DLD1 (cell line): ENCODE measurements around the gene PRPF31.
"Not testable (repeated sequence)": the region's sequence is repeated elsewhere in the genome, so short reads cannot be mapped to it uniquely, and the experiment has no call there.

Experiments
- in situ Hi-C: cut with HindIII; loops from 2 replicates; pipeline ENCODE4 v1.10.0; 2017; ENCODE audit warnings: low sequenced_read_pairs

Gene PRPF31, protein sequence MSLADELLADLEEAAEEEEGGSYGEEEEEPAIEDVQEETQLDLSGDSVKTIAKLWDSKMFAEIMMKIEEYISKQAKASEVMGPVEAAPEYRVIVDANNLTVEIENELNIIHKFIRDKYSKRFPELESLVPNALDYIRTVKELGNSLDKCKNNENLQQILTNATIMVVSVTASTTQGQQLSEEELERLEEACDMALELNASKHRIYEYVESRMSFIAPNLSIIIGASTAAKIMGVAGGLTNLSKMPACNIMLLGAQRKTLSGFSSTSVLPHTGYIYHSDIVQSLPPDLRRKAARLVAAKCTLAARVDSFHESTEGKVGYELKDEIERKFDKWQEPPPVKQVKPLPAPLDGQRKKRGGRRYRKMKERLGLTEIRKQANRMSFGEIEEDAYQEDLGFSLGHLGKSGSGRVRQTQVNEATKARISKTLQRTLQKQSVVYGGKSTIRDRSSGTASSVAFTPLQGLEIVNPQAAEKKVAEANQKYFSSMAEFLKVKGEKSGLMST

GRCh38 chr19:54115109-54116063 lies at the start of gene PRPF31, which contains the start of gene TFPT:
PRPF31 (plus strand) TSS chr19:54115754; CDS start chr19:54118279, 2,525 bp downstream.
TFPT (minus strand) TSS chr19:54115657; CDS start chr19:54115269, 388 bp downstream.
- in situ Hi-C loops, result no loop called here

- in situ Hi-C loops, result no loop called here
Observed at GRCh38 chr19:54069470-54069869, 46.1 kb upstream of the PRPF31 start.

DNA sequence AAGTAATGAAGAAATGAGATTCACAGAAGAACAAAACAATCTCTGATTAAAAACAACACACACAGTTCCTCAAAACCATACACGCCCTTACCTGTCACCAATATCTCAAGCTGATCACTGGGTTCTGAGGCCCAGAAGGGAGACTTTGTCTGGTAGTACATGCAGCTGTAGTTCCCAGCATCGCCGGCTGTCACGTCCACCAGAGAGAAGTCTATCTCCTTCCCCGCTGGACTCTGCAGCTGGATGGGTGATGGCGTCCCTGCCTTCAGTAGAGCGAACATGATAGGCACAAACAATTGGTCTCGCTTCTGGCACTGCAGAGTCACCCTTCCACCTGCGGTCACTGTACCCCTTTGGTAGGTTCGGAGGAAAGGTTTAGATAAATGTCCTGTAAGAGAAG lies 41.7 kb upstream of the PRPF31 start:
- in situ Hi-C loops, result no loop called here

- in situ Hi-C loops, result no loop called here
Observed at GRCh38 chr19:54074851-54075250, 40.7 kb upstream of the PRPF31 start.

- in situ Hi-C loops, result no loop called here
Observed at GRCh38 chr19:54077334-54077733, 38.2 kb upstream of the PRPF31 start.

- in situ Hi-C loops, result no loop called here
Observed at GRCh38 chr19:54081032-54081431, 34.5 kb upstream of the PRPF31 start, which contains the start of gene TARM1. TARM1 (minus strand) TSS chr19:54081365; CDS start chr19:54081340, 25 bp downstream.

DNA sequence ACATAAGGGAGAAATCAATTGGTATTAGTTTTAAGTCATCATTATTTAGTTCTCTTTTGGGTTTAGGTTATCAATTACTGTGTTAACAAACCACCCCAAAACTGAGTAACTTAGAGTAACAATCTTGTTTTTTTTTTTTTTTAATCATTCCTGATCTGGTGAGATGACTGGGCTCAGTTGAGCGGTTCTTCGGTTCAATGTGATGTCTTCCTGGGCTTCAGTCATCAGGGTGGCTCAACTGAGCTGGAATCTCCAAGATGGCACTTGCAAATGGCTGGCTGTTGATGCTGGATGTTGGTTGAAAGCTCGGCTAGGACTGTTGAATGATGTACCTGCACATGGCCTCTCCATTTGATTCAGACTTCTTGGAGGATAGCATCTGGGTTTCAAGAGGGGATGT lies 31.1 kb upstream of the PRPF31 start:
- in situ Hi-C loops, result no loop called here

- in situ Hi-C loops, result no loop called here
Observed at GRCh38 chr19:54094426-54095000, 21.0 kb upstream of the PRPF31 start.

DNA sequence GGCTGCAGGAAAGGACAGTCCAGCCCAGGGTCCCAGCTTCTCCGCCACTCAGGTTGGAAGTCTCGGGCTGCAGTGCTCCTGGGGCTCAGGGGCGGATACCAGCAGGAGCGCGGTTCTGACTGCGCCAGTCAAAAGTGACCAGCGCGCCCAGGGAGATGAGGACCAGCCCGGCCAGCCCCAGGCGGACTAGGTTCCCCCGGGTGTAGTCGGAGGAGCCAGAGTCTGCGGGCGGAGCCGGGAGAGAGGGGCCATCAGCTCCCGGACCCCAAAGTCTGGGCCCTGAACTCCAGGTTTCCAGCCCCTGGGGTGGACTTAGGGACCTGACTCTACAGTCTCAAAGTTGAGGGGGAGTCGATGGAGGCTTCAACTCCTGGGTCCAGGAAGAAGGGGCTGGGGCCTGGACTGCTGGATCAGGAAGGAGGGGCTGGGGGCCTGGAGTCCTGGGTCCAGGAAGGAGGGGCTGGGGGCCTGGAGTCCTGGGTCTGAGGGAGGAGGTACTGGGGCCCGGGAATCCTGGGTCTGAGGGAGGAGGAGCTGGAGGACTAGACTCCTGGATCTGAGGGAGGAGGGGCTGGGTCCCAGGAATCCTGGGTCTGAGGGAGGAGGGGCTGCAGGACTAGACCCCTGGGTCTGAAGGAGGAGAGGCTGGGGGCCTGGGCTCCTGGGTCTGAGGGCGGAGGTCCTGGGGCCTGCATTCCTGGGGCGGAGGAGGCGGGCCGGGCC lies 20.3 kb upstream of the PRPF31 start:
- in situ Hi-C loops, result no loop called here

DNA sequence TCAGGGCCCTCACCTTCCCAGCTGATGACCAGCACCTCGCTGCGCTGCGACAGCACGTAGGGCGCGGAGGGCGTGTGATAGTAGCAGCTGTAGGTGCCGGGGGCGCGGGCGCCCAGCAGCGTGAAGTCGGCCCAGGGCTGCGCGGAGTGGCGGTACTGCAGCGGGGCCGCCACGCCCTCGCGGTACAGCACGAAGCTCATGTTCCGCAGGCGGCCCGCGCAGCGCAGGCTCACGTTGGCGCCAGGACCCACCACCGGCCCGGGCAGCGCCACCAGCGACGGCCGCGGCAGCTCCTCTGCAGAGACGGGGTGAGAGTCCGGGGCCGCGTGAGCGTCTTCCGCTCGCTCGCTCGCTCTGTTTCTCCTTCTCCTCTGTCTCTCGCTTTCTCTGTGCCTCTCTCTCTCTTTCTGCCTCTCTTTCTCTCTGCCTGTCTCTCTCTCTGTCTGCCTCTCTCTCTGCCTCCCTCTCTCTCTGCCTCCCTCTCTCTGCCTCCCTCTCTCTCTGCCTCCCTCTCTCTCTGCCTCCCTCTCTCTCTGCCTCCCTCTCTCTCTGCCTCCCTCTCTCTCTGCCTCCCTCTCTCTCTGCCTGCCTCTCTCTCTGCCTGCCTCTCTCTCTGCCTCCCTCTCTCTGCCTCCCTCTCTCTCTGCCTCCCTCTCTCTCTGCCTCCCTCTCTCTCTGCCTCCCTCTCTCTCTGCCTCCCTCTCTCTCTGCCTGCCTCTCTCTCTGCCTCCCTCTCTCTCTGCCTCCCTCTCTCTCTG lies 19.5 kb upstream of the PRPF31 start:
- in situ Hi-C loops, result not testable (repeated sequence)

DNA sequence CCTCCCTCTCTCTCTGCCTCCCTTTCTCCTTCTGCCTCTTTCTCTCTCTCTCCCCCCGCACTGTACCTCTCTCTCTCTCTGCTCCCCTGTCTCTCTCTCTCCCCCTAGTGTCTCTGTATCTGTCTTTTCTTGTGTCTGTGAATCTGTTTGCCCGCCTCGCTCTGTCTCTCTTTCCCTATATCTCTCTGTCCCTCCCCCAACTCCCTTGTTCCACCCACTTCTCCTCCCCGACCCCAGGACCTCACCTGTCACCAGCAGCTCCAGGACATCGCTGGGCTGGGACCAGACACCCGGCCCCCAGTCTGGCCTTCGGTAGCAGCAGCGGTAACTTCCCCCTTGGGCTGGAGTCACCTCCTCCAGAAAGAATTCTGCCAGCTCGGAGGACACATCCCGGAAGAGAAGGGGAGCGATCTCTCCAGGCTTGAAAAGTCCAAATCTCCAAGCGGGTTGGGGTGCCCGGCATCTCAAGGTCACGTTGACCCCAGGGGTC lies 18.9 kb upstream of the PRPF31 start:
- in situ Hi-C loops, result no loop called here

GRCh38 chr19:54099190-54099902 lies 16.2 kb upstream of the PRPF31 start:
- in situ Hi-C loops, result no loop called here

- in situ Hi-C loops, result not testable (repeated sequence)
Observed at GRCh38 chr19:54099903-54100255, 15.7 kb upstream of the PRPF31 start.

- in situ Hi-C loops, result no loop called here
Observed at GRCh38 chr19:54100561-54100960, 15.0 kb upstream of the PRPF31 start, which contains the start of gene OSCAR. OSCAR (minus strand) TSS chr19:54100803; CDS start chr19:54100792, 11 bp downstream.

DNA sequence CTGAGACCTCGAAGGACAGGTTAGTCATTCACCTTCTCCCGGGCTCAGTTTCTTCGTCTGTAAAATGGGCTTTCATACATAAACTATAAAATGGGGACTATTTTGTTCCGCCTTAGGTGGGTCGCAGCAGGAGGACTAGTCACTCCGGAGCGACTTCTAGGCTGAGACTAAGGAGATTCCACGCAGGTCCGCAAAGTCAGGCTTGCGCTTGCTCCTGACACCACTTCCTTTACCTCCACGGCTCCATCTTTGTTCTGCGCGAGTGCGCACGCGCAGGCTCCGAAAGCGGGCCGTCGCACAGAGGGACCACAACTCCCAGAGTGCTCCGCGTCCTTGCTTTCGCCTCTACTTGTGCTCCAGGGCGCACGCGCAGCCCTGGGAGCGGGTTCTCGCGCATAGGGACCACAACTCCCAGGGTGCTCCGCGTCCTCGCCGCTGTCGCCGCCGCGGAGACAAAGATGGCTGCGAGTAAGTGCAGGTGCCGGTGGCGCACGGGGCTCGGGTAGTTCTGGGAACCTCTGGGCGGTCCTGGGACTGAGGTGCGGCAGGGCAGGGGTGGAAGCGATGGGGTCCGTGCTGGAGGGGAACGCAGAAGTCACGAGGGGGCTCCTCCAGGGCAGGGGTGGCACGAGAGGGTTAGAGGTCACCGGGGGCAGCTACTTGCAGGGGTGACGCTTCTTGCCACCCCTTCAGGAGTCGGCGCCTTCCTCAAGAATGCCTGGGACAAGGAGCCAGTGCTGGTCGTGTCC lies 13.0 kb upstream of the PRPF31 start, which contains the start of gene NDUFA3:
NDUFA3 (plus strand) TSS at position 435 of the 749 bp plus-strand sequence; CDS start at position 459, 24 bp downstream.
- in situ Hi-C loops, result no loop called here

- in situ Hi-C loops, result no loop called here
Observed at GRCh38 chr19:54104998-54105715, 10.4 kb upstream of the PRPF31 start.

DNA sequence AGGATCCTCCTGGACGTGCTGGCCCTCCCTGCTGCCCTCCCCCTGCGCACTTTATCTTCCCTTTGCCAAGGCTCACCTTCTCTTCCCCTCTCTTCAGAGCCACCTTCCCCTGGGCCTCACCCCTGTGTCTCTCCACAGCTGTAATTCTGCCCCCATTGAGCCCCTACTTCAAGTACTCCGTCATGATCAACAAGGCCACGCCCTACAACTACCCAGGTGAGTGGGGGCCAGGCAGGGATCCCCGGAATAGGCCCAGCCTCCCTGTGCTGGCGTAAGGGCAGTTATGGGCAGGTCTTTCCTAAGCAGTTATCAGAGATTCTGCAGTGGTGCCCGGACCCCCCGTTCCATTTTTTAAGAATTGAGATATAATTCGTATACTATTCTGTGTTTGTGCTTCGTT lies 9.8 kb upstream of the PRPF31 start:
- in situ Hi-C loops, result no loop called here
